WTC11 (cell line): ENCODE data around the gene KAT2B. TPM values are rescaled to one million over a fixed set of nuclear protein-coding genes. Genes with fewer than 3 reads are reported as not detected.

Experiments
- ATAC-seq: fragments of 200-7000 bp; cut with Tn5 transposase; 2 replicates; pipeline ENCODE4 v1.10.0; 2021; ENCODE audit warnings: mild to moderate bottlenecking, moderate library complexity
- CTCF ChIA-PET: fragments of 300-600 bp; sonication (Branson Sonifier 250); formaldehyde crosslinking; loops from one replicate; lab custom pipeline; 2021; ENCODE audit warnings: antibody characterized with exemption; lab: Charles Lee
- POLR2A ChIA-PET: fragments of 350-600 bp; sonication (Branson Sonifier 250); formaldehyde crosslinking; loops from one replicate; lab custom pipeline; 2021; ENCODE audit warnings: antibody characterized with exemption; lab: Charles Lee
- DNase-seq: peaks from one replicate; pipeline ENCODE4 v3.0.0; 2021; ENCODE audit warnings: low spot score
- H3K27ac Mint-ChIP-seq: 2 replicates; pipeline ENCODE4 v1.8.0; 2021; ENCODE audit warnings: mixed read lengths
- H3K27me3 Mint-ChIP-seq: 2 replicates; pipeline ENCODE4 v1.8.0; 2021; ENCODE audit warnings: low read depth, mild to moderate bottlenecking, moderate library complexity, mixed read lengths
- H3K36me3 Mint-ChIP-seq: 2 replicates; pipeline ENCODE4 v1.8.0; 2021; ENCODE audit warnings: mixed read lengths
- H3K4me1 Mint-ChIP-seq: 2 replicates; pipeline ENCODE4 v1.8.0; 2022; ENCODE audit warnings: mixed read lengths
- H3K4me3 Mint-ChIP-seq: 2 replicates; pipeline ENCODE4 v1.8.0; 2021; ENCODE audit warnings: mild to moderate bottlenecking, moderate library complexity, mixed read lengths
- H3K9me3 Mint-ChIP-seq: 2 replicates; pipeline ENCODE4 v1.8.0; 2021; ENCODE audit warnings: mixed read lengths
- ATF6 ChIP-seq: sonication (generic); formaldehyde crosslinking; IDR thresholded peaks from 2 replicates; pipeline ENCODE4 v1.8.1; 2023; ENCODE audit warnings: mild to moderate bottlenecking, missing genetic modification reagents
- CREM ChIP-seq: sonication (generic); formaldehyde crosslinking; IDR thresholded peaks from 2 replicates; pipeline ENCODE4 v1.8.1; 2022; ENCODE audit warnings: mild to moderate bottlenecking, missing genetic modification reagents, moderate library complexity
- CTCF ChIP-seq: fragments of 200-600 bp; IDR thresholded peaks from 2 replicates; pipeline ENCODE4 v1.8.0; 2022; ENCODE audit warnings: antibody characterized with exemption
- GABPB1 ChIP-seq: sonication (generic); formaldehyde crosslinking; IDR thresholded peaks from 2 replicates; pipeline ENCODE4 v1.8.1; 2023; ENCODE audit warnings: mild to moderate bottlenecking, missing genetic modification reagents
- JUN ChIP-seq: sonication (generic); formaldehyde crosslinking; IDR thresholded peaks from 2 replicates; pipeline ENCODE4 v1.8.0; 2023; ENCODE audit warnings: mild to moderate bottlenecking, missing genetic modification reagents
- SMAD3 ChIP-seq: sonication (generic); formaldehyde crosslinking; IDR thresholded peaks from 2 replicates; pipeline ENCODE4 v1.8.0; 2022; ENCODE audit warnings: missing genetic modification reagents, mild to moderate bottlenecking, borderline replicate concordance
- STAT6 ChIP-seq: sonication (generic); formaldehyde crosslinking; conservative IDR thresholded peaks from 2 replicates; pipeline ENCODE4 v1.8.1; 2023; ENCODE audit warnings: mild to moderate bottlenecking, low read depth, missing genetic modification reagents, moderate library complexity
- TEAD4 ChIP-seq: sonication (generic); formaldehyde crosslinking; IDR thresholded peaks from 2 replicates; pipeline ENCODE4 v1.8.0; 2022; ENCODE audit warnings: mild to moderate bottlenecking, missing genetic modification reagents
- ZBTB21 ChIP-seq: sonication (generic); formaldehyde crosslinking; IDR thresholded peaks from 2 replicates; pipeline ENCODE4 v1.8.1; 2023; ENCODE audit warnings: mild to moderate bottlenecking, missing genetic modification reagents, borderline replicate concordance
- ZNF121 ChIP-seq: sonication (generic); formaldehyde crosslinking; IDR thresholded peaks from 2 replicates; pipeline ENCODE4 v1.8.0; 2023; ENCODE audit warnings: missing genetic modification reagents
- ZNF532 ChIP-seq: fragments of 250-450 bp; sonication (Bioruptor Pico); IDR thresholded peaks from 2 replicates; pipeline ENCODE4 v1.9.0; 2021; ENCODE audit warnings: mild to moderate bottlenecking, borderline replicate concordance
- total RNA-seq: library from RNA; stranded (reverse); gene quantifications from 3 replicates; pipeline ENCODE4 v1.2.3, GENCODE V29; 2021

Gene KAT2B
- total RNA-seq, 1 experiment from 2014 or later: 2.7 TPM

GRCh38 chr3:20161714-20162113, 121.5 kb downstream of the KAT2B start (continued):
- TF ChIP-seq STAT6 (no peak), SMAD3 (no peak), CREM (no peak), ZBTB21 (CRISPR knock-in tag) (no peak), ATF6 (CRISPR knock-in tag) (no peak)

- CTCF ChIA-PET: no interaction called here
- Mint-ChIP-seq H3K27ac (no peak overlapping the region; the same call in 1 of the 2 replicates), H3K4me1 (no peaks in the 10 kb centered on the region)
These were observed 133.7 kb downstream of the KAT2B start for GRCh38 chr3:20173844-20174410.

More at GRCh38 chr3:20173844-20174410, 133.7 kb downstream of the KAT2B start:
- no peaks in the 10 kb centered on the region for H3K9me3 Mint-ChIP-seq
- H3K27me3 Mint-ChIP-seq: no peaks in the 10 kb centered on the region
- TF ChIP-seq CTCF: no peak
- TF ChIP-seq GABPB1 (CRISPR knock-in tag): no peak
- no peak for TF ChIP-seq JUN (CRISPR knock-in tag)
- no peak for TF ChIP-seq ZNF121 (CRISPR knock-in tag)
- TF ChIP-seq ZNF532 (CRISPR knock-in tag): no peak
- TF ChIP-seq TEAD4 (CRISPR knock-in tag): no peak
- DNase-seq: no peak
- H3K4me3 Mint-ChIP-seq: no peak overlapping the region
- no peak for ATAC-seq
- POLR2A ChIA-PET: no interaction called here
- H3K36me3 Mint-ChIP-seq: peaks cover 55% of the 10 kb centered on the region
